HepG2 (cell line): ENCODE results near the gene ACTR10. TPM values are rescaled to one million over a fixed set of nuclear protein-coding genes. Genes with fewer than 3 reads are reported as not detected.

Experiments used
- ATAC-seq: fragments of 200-7000 bp; cut with Tn5 transposase; 3 replicates; pipeline ENCODE4 v1.9.1; 2020; ENCODE audit warnings: mild to moderate bottlenecking, moderate library complexity
- BruUV-seq: library from RNA; stranded (reverse); fragments of 400-500 nt; replicated peaks from 2 replicates; lab custom pipeline; 2021; lab: Mats Ljungman, UMichigan
- CTCF ChIA-PET: fragments of 300-600 bp; formaldehyde crosslinking; extraction: SDS; loops from one replicate; lab custom pipeline; 2021; ENCODE audit warnings: low total read pairs, inconsistent platforms, low intra/inter-chr PET ratio; lab: Yijun Ruan, JAX
- POLR2A ChIA-PET: fragments of 350-600 bp; sonication (Branson Sonifier 250); formaldehyde crosslinking; loops from one replicate; lab custom pipeline; 2020; ENCODE audit warnings: antibody characterized with exemption, inconsistent platforms; lab: Yijun Ruan, JAX
- DNase-seq: peaks from one replicate; pipeline ENCODE4 v3.0.0-alpha.2; 2015; ENCODE audit warnings: low spot score
- FAIRE-seq: peaks from 3 replicates; lab custom pipeline; 2011; peaks lifted over from hg19 to GRCh38; lab: Jason Lieb, UNC
- H2AFZ ChIP-seq: one replicate; pipeline ENCODE4 v1.6.1; 2011; ENCODE audit warnings: low read length, inconsistent platforms
- H3K27ac ChIP-seq: fragments of 300-600 bp; 3 replicates; pipeline ENCODE4 v1.8.0; 2011; ENCODE audit warnings: mixed run types, mild to moderate bottlenecking, mixed read lengths, low read length, inconsistent platforms; ENCODE audit not compliant: insufficient read depth; ENCODE audit errors: extremely low read length
- H3K27me3 ChIP-seq, 2 experiments: fragments of 200-600 bp in 1 of 2; 2 replicates in 1 of 2; 3 replicates in 1 of 2; pipeline versions ENCODE4 v1.6.0 to v1.8.0; 2011; ENCODE audit warnings: low read length in 2 of 2, mild to moderate bottlenecking in 2 of 2, moderate library complexity in 2 of 2, inconsistent platforms in 1 of 2; ENCODE audit not compliant: insufficient read depth in 2 of 2, control insufficient read depth in 1 of 2
- H3K36me3 ChIP-seq, 2 experiments: fragments of 200-600 bp in 1 of 2; replicated peaks in 1 of 2; 2 replicates in 1 of 2; 3 replicates in 1 of 2; pipeline versions ENCODE4 v1.5.1 to v1.8.0; 2011; ENCODE audit warnings: low read length in 2 of 2, inconsistent platforms in 1 of 2; ENCODE audit not compliant: insufficient read depth in 2 of 2, control insufficient read depth in 1 of 2
- H3K4me1 ChIP-seq: 2 replicates; pipeline ENCODE4 v1.5.1; 2012; ENCODE audit warnings: low read length, inconsistent platforms; ENCODE audit not compliant: insufficient read depth
- H3K4me2 ChIP-seq: 2 replicates; pipeline ENCODE4 v1.6.0; 2011; ENCODE audit warnings: low read depth, low read length, inconsistent platforms
- H3K4me3 ChIP-seq, 3 experiments: fragments of 200-600 bp in 1 of 3; sonication (generic), shearing (Covaris generic) in 1 of 3; replicated peaks in 1 of 3; 2 replicates each; pipeline ENCODE4 v1.5.1; 2011 to 2016; ENCODE audit warnings: low read length in 3 of 3, inconsistent platforms in 2 of 3, low read depth in 2 of 3, mild to moderate bottlenecking in 2 of 3, control low read depth in 1 of 3, mixed read lengths in 1 of 3; ENCODE audit not compliant: insufficient read depth in 1 of 3
- H3K79me2 ChIP-seq: one replicate; pipeline ENCODE4 v1.6.1; 2011; ENCODE audit warnings: low read length, inconsistent platforms; ENCODE audit not compliant: insufficient read depth
- H3K9ac ChIP-seq: 2 replicates; pipeline ENCODE4 v1.6.0; 2011; ENCODE audit warnings: mild to moderate bottlenecking, low read depth, low read length, inconsistent platforms; ENCODE audit not compliant: insufficient read depth
- H3K9me3 ChIP-seq: 2 replicates; pipeline ENCODE4 v1.5.1; 2012; ENCODE audit warnings: mild to moderate bottlenecking, low read length
- H4K20me1 ChIP-seq: 2 replicates; pipeline ENCODE4 v1.6.0; 2011; ENCODE audit warnings: inconsistent platforms, mild to moderate bottlenecking, low read length, moderate library complexity; ENCODE audit not compliant: insufficient read depth
- CEBPB ChIP-seq: IDR thresholded peaks from 2 replicates; pipeline ENCODE4 v1.6.1; 2011; ENCODE audit warnings: low read depth, low read length, improper control_type of control experiment, borderline replicate concordance
- CTCF ChIP-seq: sonication (generic); formaldehyde crosslinking; IDR thresholded peaks from 2 replicates; pipeline ENCODE4 v1.5.0; 2020; ENCODE audit warnings: mild to moderate bottlenecking, missing genetic modification reagents, moderate library complexity
- SMC3 ChIP-seq: IDR thresholded peaks from 2 replicates; pipeline ENCODE4 v1.6.1; 2011; ENCODE audit warnings: low read length, improper control_type of control experiment
- STAG1 ChIP-seq: sonication (generic); formaldehyde crosslinking; IDR thresholded peaks from 2 replicates; pipeline ENCODE4 v1.4.0; 2020; ENCODE audit warnings: missing genetic modification reagents
- TEAD3 ChIP-seq: optimal IDR thresholded peaks from 2 replicates; pipeline ENCODE3; 2016; ENCODE audit warnings: borderline replicate concordance
- ZNF282 ChIP-seq: fragments of 450-650 bp; IDR thresholded peaks from 2 replicates; pipeline ENCODE4 v1.6.1; 2018; ENCODE audit not compliant: partially characterized antibody
- ZNF335 ChIP-seq: sonication (generic); formaldehyde crosslinking; IDR thresholded peaks from 2 replicates; pipeline ENCODE4 v1.4.0; 2020; ENCODE audit warnings: missing genetic modification reagents
- ZNF501 ChIP-seq: sonication (generic); formaldehyde crosslinking; IDR thresholded peaks from 2 replicates; pipeline ENCODE4 v1.5.1; 2020; ENCODE audit warnings: mild to moderate bottlenecking, moderate library complexity, missing genetic modification reagents
- WGBS: methylation state at CpG from one replicate; pipeline ENCODE4 v1.1.6; 2017; ENCODE audit warnings: low lambda C conversion rate; 5-methylcytosine and 5-hydroxymethylcytosine counted together
- in situ Hi-C: cut with HindIII; loops from 2 replicates; pipeline ENCODE4 v1.10.0; 2017; ENCODE audit warnings: low pct_unique_long_range_greater_than_20kb; ENCODE audit not compliant: extremely low pct_ligation_motif_present
- intact Hi-C: fragments of 100-400 bp; cut with micrococcal nuclease; formaldehyde crosslinking; loops from one replicate; pipeline ENCODE4 v1.10.0; 2022; ENCODE audit not compliant: unreplicated experiment
- polyA plus RNA-seq, 8 experiments: library from polyadenylated mRNA; depleted of rRNA in 3 of 8; stranded (reverse) in 7 of 8; unstranded in 1 of 8; fragments of >200 nt; fragmentation: Illumina TruSeq in 4 of 8; extraction: Trizol in 4 of 8; gene quantifications; 2 replicates each; pipeline versions ENCODE4 v1.2.1 to v1.2.3, GENCODE V29; 2011 to 2016; ENCODE audit warnings: low read depth in 4 of 8, missing spikeins in 1 of 8, mixed read lengths in 1 of 8; ENCODE audit not compliant: insufficient read depth in 1 of 8
- total RNA-seq, 5 experiments: library from RNA; depleted of rRNA; stranded (reverse); fragments of >200 nt; fragmentation: Illumina TruSeq; extraction: Trizol; gene quantifications; 2 replicates each; pipeline ENCODE4 v1.2.3, GENCODE V29; 2016; ENCODE audit warnings: low read depth in 1 of 5

The ACTR10 gene
- total and polyA plus RNA-seq, 2 of the 13 experiments (the other 11 are each of a cell fraction or from before 2014, with no cell fraction given) = 30.0 to 41.3 TPM

GRCh38 chr14:58166005-58166983 lies 33.7 kb upstream of the ACTR10 start:
- Histone ChIP-seq H3K27me3 (no peaks in the 10 kb centered on the region), H3K4me2 (no peak overlapping the region), H3K4me1 (peaks cover 8% of the 10 kb centered on the region), H3K4me3 (no peak overlapping the region), H3K9me3 (no peaks in the 10 kb centered on the region), H3K9ac (no peak overlapping the region), H3K79me2 (no peaks in the 10 kb centered on the region), H2AFZ (no peak overlapping the region), H4K20me1 (no peaks in the 10 kb centered on the region), H3K36me3 (no peaks in the 10 kb centered on the region), H3K27ac (no peak overlapping the region)
- ChIA-PET POLR2A (no interaction called here), CTCF (interaction anchor here (1.5 kb wide), 1 partner anchor 58 kb away, joined by 16 read pairs; no protein-coding TSS in a partner anchor)
- 11% methylated on average over 8 of the region's 10 CpGs for WGBS
- DNase-seq (peak; percentile 29), ATAC-seq (peak; percentile 76), FAIRE-seq (peak; percentile 71)
- in situ Hi-C loops (loop anchor here (5.0 kb wide), 1 partner anchor 59 kb away; no protein-coding TSS in a partner anchor), intact Hi-C loops (loop anchor here (1.0 kb wide), 1 partner anchor 58 kb away; no protein-coding TSS in a partner anchor)
- TF ChIP-seq CEBPB (no peak), SMC3 (peak; percentile 70), TEAD3 (peak; percentile 44), STAG1 (CRISPR knock-in tag) (peak; percentile 61), ZNF282 (no peak), CTCF (CRISPR knock-in tag) (peak; percentile 80), ZNF335 (peak; percentile 40; the same call in 1 of the 2 replicates), ZNF501 (CRISPR knock-in tag) (0 out of 2 replicates have a peak, but pooled peaks have one; percentile 26)
- BruUV-seq = no TSS peak
